Measurements from ENCODE around the gene NRARP.
A peak's percentile ranks its signal among the peaks of the same experiment; 100 is the strongest.

Gene NRARP

DNA sequence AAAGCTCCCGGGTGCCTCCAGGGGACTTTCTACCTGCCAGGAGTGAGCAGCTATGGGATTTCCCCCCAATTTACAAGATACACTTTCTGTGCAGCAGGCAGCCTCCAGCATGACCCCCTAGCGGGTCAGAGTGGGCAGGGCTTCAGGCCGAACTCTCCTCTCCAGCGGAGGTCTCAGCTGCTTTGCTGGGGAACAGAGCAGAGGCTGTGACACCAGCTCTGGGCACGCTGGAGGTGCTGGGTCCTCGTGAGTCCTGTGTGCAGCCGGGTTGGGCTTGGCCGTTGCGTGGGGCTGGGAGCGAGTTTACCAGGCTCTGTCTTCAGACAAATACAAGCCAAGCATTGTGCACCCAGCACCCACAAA lies 2.9 kb downstream of the NRARP start:
- no peak for DNase-seq (ENCODE audit: low read depth in 2 of 2)

DNA sequence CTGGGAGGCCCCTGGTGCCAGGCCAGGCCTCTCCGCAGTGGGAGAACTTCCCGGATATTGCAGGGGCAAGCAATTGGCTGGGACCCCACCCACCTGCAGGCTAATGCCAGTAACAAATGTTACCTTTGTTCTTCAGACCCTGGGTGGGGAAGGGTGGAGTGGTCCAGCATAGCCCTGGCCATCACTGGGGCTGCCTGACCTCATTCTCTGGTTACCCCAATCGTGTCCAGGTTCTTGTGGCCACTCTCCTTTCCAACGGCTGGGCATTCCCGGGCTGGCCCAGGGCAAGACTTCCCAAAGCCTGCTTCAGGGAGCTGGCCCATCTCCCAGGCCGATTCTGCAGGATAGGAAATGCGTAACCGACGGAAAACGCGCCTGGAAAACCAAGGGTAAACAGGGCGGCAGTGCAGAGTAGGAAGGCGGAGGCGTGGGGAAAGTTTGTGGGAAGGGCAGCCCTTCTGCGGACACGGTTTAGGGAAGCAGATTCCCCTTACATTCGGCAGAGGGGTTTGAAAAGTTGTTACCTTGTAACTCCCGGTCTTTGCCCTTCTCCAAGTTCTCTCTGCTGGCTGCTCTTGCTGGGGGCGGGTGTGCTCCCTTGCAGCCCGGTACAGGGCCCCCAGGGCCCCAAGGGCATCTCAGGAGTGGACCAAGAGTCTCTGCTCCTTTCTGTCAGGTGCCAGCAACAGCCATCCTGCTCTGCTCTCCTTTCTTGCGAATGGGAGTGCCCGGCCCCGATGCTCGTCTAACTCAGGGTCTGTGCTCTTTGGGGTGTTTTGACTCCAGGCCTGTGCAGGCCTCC lies 3.5 kb downstream of the NRARP start:
- DNase-seq (ENCODE audit: low read depth in 2 of 2): no peak

DNA sequence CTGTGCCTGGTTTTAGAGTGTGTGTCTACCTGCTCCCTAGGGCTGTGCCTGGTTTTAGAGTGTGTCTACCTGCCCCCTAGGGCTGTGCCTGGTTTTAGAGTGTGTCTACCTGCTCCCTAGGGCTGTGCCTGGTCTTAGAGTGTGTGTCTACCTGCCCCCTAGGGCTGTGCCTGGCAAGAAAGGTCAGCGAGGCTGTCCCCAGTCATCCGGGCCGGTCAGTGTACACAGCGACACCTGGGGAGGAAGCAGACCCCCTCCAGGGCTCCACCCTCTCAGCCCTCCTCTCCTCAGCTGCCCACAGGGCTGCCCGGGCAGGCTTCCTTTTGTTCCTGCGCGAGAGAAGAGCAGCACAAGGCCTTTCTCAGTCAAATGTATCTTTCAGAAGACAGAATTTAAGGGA lies 4.1 kb downstream of the NRARP start:
- DNase-seq (ENCODE audit: low read depth in 2 of 2): no peak

DNA sequence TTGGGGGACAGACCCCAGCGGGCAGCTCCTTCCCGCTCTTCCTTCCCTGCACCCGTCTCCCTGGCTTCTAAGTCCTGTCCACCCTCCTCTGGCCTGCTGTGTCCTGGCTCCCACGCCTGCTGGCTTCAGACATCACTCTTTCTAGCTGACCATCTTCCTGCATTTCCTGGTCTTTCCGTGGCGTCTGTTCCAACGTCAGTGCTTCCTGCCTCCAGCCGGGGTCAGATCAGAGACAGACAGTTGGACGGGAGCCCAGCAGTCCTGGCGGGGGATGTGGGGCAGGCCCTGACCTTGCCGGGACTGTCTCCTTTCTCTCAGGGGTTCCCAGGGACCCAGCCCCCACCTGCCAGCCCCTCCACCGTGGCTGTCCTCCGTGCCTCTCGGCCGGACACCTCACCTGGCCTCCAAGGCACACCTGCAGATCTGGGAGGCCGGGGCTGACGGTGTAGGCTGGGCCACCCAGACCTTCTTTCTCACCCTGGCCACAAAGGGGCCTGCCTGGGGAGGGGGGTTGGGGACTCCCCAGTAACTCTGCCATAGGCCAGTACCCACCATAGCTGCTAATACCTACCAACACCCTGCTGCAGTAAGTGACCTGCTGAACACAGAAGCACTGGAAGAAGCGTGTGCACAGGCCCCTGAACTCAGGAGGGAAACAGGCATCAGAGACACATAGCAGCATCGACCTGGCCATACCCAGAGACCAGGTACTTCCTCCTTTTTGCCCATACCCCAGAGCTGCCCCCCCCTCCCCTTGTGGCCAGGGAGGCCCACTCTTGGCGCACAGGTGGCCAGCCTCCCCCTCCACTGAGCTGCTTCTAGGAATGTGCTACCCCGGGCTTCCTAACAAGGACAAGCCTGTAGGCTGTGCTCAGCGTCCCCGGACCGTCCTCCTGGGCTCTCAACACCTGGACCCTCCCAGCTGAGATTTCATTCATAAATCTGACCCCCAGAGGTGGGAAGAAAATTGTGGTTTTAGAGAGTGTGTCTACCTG lies 5.1 kb downstream of the NRARP start:
- DNase-seq (ENCODE audit: low read depth in 2 of 2): no peak

DNA sequence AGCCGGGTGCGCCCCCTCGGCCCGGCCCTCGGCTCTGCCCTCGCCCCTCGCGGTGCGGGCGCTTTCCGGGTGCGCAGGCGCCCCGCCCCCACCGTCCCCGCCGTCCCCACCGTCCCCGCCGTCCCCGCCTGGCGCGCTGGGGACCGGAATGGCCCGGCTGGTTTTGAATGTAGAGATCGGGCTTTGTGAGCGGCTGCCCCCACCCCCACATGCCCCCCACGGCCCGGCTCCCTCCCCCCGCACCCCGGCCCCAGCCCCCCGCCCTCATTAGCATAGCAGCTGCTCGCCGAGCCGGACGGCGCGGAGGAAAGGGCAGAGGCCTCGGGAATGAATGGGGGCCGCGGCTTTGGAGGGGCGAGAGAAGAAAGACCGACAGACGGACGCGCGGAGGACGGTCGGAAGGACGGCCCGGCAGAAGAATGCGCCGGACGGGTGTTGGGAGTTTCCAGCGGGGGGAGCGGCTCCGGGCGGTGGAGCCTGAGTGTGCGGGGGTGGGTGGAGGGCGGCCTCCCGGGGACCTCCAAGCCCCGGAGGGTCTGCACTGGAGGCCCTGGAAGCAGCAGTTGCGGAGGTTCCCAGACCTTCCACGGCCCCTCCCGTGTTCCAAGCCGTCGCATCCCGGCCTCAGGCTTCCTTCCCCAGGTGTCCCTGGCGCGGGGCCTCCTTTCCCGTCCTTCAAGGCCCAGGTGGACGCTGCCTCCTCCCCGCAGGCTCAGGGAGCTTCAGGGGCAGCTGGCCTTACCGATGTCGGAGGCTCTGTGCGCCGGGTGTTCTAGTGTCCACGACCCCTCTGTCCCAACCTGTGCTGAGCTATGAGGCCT lies 6.0 kb downstream of the NRARP start:
- DNase-seq (ENCODE audit: low read depth in 2 of 2): no peak

DNA sequence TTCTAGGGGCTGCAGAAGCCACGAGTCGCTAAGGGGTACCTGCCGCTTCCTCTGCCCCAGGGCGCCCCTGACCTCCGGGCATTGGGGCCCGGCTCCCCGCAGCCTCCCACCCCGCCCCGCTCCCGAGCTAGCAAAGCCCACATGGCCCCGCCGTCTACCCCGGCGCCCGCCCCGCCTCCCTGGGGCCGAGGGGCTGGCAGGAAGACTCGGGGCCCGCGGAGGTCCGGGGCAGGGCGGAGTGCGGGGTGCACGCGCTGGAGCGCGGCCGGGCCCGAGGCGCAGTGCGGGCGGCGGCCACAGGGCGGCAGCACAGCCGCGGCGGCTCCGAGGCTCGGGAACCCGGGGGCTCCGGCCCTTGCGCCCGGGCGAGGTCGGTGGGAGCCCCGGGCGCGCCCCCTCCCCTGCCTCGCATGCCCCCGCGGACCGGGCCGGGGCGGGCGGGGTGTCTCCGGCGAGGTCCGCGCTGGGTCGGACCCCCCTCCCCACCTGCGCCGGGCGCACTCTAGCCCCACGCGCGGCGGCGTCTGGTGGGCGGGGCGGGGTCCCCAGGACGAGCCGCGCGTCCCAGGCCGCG lies 6.7 kb downstream of the NRARP start:
- peak in 1 of 2 donors; percentile 38 for DNase-seq (ENCODE audit: low read depth in 2 of 2)

DNA sequence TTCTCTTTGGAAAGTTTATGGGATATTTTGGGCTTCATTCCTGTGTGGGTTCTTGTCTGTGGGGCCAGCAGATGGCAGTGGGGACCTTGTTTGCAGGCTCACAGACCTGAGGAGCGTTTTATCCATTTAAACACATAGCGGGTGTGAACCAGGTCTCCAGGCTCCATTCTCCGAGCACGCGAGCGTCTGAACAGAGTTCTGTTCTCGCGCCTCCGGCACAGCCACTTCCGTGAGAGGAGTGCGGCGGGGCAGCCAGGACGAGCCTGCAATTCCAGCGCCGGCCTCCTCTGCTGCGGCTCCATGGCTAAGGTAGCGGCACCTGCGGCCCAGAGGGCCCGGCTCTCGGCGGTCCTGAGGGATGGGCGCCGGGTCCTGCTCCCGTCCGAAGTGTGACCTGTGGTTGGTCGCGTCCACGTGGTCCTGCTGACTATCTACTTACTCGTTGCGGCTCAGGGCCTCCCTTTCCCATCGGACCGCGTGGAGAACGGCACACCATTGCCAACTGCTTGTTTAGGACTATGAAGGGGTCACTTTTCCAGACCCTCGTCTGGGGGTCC lies 7.3 kb downstream of the NRARP start:
- no peak for DNase-seq (ENCODE audit: low read depth in 2 of 2)

DNA sequence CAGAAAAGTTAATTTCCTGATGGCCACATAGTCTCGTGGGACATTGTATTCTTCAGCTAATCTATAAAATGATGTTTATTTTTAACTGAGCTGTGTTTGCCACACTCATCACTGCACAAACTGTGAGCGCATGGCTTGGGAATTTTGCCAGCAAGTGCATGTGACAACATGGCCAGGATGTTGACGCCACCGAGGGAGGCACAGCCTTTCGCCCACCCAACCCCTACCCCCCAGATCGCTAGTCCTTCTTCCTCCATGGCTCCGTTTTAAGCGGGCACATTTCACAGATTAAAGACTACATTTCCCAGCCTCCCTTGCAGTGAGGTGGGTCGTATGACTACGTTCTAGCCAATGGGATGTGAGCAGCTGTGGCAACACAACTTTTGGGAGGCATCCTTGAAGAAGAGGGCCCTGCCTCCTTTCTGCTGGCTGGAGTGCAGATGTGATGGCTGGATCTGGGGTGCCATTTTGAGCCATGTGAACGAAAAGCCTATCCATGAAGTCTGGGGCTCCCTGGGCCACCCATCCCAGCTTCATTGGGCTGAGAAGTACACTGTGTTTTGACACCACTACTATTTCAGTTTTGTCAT lies 7.9 kb downstream of the NRARP start:
- DNase-seq (ENCODE audit: low read depth in 2 of 2): no peak

DNA sequence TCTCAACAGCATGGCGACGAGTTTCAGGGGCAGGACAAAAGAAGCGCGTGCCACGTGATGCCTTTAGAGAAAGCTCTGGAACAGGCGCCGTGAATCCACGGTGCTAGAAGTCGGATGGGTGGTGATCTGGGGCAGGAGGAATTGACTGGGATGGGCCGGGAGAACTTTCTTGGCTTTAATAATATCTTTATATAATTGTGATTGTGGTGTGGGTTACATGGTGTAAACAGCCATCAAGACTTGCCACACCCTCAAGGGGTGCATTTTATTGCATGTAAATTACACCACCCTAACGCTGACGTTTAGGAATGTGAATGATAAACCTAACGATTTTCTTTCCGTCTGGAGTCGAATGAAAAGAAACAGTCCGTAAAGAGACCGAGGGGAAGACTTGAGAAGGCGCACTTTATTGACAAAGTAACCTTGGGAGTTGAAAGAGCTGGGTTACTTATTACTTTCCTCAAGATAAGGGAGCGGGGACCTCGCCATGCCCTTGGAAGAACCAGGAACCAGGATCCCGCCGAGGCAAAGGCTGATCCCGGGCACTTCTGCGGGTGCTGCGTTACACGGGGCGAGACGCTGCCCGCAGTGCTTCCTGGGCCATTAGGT lies 8.5 kb downstream of the NRARP start:
- no peak for DNase-seq (ENCODE audit: low read depth in 2 of 2)

DNA sequence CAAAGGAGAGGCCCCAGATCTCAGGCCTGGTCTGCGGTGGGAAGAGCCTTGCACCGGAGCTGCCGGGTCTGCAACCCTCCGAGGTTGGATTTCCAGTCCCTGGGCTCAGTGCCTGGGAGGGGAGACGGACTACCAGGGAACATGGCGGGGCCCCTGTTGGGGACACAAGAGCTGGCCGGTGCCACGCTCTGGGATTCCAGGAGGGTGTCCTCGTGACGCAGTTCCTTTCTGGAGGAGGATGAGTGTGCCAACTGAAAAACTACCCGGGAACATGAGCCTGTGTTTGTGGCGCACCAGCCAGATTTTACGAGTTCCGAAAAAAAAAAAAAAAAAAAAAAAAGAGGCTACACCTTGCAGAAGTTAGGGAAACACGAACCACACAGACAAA lies 9.0 kb downstream of the NRARP start:
- DNase-seq (ENCODE audit: low read depth in 2 of 2): no peak

DNA sequence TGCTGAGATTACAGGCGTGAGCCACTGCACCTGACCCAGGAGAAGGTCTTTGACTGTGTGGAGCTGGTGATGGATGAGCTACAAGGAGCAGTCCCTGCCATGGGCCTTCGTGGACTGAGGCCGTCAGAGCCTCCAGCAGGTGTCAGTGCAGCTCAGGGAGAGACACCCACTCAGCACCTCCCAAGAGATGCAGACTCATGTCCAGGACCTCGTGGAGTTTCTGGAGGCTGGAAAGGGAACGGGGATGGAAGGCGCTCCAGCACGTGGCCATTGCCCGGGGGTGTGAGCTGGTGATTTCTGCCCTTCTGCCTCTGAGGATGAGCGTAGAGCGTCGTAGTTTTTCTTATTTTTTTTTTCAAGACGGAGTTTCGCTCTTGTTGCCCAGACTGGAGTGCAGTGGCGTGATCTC lies 15.1 kb downstream of the NRARP start:
- no peak for DNase-seq (ENCODE audit: low read depth in 2 of 2)

DNA sequence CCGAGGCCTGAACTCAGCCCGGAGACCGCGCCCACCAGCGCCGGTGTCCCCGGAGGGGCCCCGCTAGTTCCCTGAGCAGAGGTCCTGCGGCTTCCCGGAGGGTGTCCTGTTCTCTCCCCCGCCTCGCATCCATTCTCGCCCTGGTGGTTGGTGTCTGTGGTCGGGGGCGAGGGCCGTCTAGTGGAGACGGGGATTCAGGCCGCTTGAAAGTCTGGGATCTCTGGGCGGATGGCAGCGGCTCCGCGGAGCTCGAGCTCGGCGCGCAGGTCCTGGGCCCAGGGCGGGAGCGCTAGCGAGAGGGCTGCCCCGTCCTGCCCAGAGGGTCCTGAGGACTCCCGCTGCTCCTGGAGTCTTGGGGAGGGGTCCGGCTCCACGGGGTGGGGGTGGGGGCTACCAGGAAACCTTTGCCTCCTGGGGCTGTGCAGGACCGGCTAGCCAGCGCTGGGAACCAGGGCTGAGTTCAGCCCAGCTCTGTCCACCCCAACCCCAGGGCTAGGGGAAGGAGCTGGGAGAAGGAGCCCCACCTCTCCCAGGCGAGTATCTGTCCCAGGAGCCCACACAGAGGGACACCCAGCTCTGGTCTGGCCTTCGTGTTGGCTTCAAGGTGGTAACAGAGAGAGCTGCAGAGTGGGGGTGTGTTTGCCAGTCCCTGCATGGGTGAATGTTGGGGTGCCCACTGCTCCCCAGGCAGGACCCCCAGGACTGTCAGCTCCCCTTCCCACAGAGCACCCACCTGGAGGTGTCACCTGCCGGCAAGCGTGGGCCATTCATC lies 20.5 kb downstream of the NRARP start:
- DNase-seq (ENCODE audit: low read depth in 2 of 2): no peak

DNA sequence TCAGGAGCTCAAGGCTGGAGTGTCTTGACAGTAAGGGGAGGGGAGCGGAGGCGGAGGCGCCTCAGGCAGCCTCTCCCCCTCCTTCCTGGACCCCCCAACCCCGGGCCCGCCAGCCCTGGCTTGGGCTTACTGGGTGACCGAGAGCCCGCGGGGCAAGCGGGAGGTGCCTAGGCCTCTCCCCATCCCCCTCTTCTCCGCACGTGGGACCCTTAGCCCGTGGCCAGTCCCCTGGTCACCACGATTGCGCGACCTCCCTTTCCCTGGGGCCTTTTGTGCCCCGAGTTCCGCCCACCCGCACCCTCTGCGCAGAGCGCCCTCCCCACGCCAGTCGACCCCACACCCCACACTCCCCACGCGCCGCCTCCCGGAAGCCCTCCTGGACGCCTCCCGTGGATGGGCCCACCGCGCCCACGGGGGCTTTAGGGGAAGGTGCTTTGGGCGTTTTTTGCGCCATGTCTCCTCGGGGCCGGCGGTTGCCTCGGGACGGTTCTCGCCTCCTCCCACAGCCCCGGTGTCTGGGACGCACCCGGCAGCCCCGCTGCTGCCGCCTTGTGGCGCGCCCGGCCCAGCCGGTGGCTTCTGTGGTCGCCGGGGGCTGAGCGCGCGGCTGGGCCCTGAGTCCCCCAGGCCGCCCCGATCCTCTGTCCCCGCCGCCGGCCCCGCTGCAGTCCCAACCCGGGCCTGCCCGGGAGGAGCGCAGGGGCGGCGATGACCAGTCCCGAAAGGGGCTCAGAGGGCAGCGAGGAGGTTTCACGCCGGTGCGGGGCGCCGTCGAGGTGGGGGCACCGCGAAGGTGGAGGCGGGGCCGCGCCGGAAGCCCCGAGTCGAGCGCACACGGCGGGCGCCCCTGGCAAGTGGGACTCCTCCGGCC lies 21.4 kb downstream of the NRARP start:
- no peak for DNase-seq (ENCODE audit: low read depth in 2 of 2)

DNA sequence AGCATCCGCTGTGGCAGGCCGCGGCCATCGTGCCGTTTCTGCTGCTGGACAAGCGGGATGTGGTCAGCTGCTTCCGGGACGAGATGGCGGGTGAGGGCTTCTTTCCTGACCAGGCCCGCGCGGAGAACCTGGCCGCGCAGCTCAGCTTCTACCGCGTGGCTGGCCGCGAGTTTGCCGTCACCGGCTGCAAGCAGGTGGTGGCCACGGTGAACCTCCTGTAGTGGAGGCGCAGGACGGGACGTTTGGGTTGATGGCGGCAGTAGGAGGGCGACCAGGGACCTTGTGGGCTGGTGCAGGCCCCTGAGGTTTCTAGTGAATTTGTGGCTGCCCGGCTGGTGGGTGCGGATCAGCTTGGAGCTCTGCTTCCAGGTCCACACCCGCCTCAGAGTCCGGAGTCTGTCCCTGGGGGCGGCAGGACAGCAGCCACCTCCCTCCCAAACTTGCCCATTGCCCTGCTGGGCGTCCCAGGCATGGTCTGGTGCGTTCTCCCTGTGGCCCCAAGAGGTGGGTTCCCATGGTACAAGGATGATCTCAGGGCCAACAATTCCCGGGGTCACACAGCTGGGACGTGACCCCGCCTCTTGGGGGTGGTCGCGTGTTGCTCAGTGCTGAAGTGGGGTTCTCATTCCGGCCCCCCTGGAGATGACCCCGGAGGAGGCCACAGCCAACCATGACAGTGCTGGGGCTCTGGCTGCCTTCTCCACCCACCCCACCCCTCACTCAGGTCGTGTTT lies 22.2 kb downstream of the NRARP start:
- no peak for DNase-seq (ENCODE audit: low read depth in 2 of 2)

DNA sequence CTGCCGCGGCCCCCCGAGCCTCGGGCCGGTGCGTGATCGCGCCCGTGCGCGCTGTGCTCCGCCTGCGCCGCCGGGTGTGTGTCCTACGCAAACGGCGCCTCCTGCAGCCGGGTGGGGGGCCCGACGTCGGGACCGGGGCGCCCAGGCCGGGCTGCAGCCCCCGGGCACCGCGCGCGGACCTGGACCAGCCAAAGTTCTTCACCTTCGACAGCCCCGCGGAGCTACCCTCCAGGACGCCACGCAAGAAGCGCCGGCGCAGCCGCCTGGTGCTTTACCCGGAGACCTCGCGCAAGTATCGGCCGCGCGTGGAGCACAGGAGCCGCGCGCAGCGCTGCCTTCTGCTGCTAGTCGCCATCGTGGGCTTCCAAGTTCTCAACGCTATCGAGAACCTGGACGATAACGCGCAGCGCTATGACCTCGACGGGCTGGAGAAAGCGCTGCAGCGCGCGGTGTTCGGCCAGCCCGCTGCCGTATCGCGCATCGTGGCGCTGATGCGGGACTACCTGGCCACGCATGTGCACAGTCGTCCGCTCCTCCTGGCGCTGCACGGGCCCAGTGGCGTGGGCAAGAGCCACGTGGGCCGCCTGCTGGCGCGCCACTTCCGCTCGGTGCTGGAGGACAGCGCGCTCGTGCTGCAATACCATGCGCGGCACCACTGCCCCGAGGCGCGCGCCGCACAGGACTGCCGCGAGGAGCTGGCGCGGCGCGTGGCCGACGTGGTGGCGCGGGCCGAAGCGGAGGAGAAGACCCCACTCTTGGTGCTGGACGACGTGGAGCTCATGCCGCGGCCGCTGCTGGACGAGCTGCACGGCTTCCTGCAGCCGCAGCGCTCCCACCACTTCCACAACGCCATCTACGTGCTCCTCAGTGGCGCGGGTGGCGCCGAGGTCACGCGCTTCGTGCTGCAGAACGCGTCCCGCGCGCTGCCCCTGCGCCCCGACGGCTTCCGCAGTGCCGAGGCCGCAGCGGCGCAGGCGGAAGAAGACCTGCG lies 23.1 kb downstream of the NRARP start:
- no peak for DNase-seq (ENCODE audit: low read depth in 2 of 2)

DNA sequence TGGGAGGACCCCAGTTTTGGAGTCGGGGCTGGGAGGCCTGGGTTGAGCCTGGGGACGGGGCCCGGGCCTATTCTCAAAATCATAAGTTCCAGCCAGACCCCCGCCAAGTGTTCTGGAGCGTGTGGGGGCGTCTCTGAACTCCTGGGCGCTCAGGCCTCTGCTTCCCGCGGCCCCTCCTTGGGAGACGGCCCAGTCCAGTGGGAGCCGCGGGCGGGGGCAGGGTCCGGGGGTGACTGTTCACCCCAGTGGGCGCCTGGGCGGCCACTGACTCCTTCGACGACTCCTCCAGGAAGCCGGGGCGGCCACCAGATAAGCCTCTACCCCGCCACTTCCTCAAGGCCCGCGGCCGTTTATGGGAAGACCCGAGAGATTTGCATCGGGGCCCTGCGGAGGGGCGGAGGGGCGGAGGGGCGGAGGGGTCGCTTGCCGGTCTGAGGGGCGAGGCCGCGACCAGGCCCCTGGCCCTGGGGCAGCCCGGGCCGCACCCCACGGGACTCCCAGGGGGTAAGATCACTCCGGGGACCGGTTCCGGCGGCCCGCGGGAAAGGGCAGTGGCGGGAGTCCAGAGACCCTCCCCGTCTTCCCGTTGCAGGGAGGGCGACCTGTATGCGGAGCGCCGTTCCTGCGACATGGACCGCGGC lies 23.9 kb downstream of the NRARP start:
- DNase-seq (ENCODE audit: low read depth in 2 of 2): no peak

Data from stimulated activated CD4-positive, alpha-beta T cell treated with anti-CD3 and anti-CD28 coated beads, Interleukin-1b, Interleukin-23, amount 100 ng/mL, for 1 hour (primary cell).